GM18861 (cell line): ENCODE measurements around the gene CD163L1.
"Not testable (repeated sequence)": the region's sequence is repeated elsewhere in the genome, so short reads cannot be mapped to it uniquely, and the experiment has no call there.

Experiments used
- ATAC-seq: cut with Tn5 transposase; IDR thresholded peaks from one replicate; pipeline ENCODE4 v1.9.1; 2021; ENCODE audit not compliant: unreplicated experiment

Gene CD163L1

GRCh38 chr12:7337790-7338189 lies 106.2 kb downstream of the CD163L1 start:
- not testable (repeated sequence) for ATAC-seq

GRCh38 chr12:7327918-7328317 lies 116.0 kb downstream of the CD163L1 start:
- no peak for ATAC-seq

- ATAC-seq, result no peak
Measured at GRCh38 chr12:7324176-7324575, 119.8 kb downstream of the CD163L1 start.

GRCh38 chr12:7322599-7322998 lies 121.4 kb downstream of the CD163L1 start:
- no peak for ATAC-seq

GRCh38 chr12:7321624-7322023 lies 122.3 kb downstream of the CD163L1 start:
- no peak for ATAC-seq

- no peak for ATAC-seq
Measured at GRCh38 chr12:7319930-7320329, 124.0 kb downstream of the CD163L1 start.

- ATAC-seq, result no peak
Measured at GRCh38 chr12:7310070-7310469, 133.9 kb downstream of the CD163L1 start.
